Keratinocyte (primary cell): Measurements from ENCODE around the gene RAB7B. TPM values are rescaled to one million over a fixed set of nuclear protein-coding genes. Genes with fewer than 3 reads are reported as not detected.

Experiments
- DNase-seq: peaks from one replicate; pipeline ENCODE4 v3.0.0-alpha.2; 2011; ENCODE audit warnings: low read depth, missing footprints, low spot score
- FAIRE-seq: peaks from 2 replicates; lab custom pipeline; 2011; peaks lifted over from hg19 to GRCh38; lab: Jason Lieb, UNC
- H2AFZ ChIP-seq: 2 replicates; pipeline ENCODE4 v1.6.0; 2012; ENCODE audit warnings: low read length, control low read depth, inconsistent platforms; ENCODE audit not compliant: control insufficient read depth
- H3K27ac ChIP-seq: 2 replicates; pipeline ENCODE4 v1.5.1; 2011; ENCODE audit warnings: low read length; ENCODE audit not compliant: control insufficient read depth, insufficient read depth
- H3K27me3 ChIP-seq: 3 replicates; pipeline ENCODE4 v1.6.0; 2011; ENCODE audit warnings: low read length; ENCODE audit not compliant: control insufficient read depth, insufficient read depth; ENCODE audit errors: extremely low read depth
- H3K36me3 ChIP-seq, 2 experiments: 2 replicates in 1 of 2; 3 replicates in 1 of 2; pipeline ENCODE4 v1.5.1; 2011; ENCODE audit warnings: low read length in 2 of 2, mild to moderate bottlenecking in 1 of 2; ENCODE audit not compliant: control insufficient read depth in 2 of 2, insufficient read depth in 2 of 2; ENCODE audit errors: extremely low read depth in 1 of 2
- H3K4me1 ChIP-seq: 3 replicates; pipeline ENCODE4 v1.5.1; 2011; ENCODE audit warnings: low read length; ENCODE audit not compliant: control insufficient read depth, insufficient read depth; ENCODE audit errors: extremely low read depth
- H3K4me2 ChIP-seq: 3 replicates; pipeline ENCODE4 v1.6.0; 2011; ENCODE audit warnings: low read depth, low read length; ENCODE audit not compliant: control insufficient read depth, insufficient read depth; ENCODE audit errors: extremely low read depth
- H3K4me3 ChIP-seq, 3 experiments: fragments of 200-600 bp in 1 of 3; sonication (generic) in 1 of 3; 2 replicates in 2 of 3; 3 replicates in 1 of 3; pipeline ENCODE4 v1.5.1; 2011 to 2016; ENCODE audit warnings: low read length in 3 of 3, mild to moderate bottlenecking in 3 of 3, control low read depth in 2 of 3, inconsistent platforms in 1 of 3, low read depth in 1 of 3, mixed read lengths in 1 of 3, mixed run types in 1 of 3, moderate library complexity in 1 of 3; ENCODE audit not compliant: control insufficient read depth in 2 of 3, insufficient read depth in 2 of 3; ENCODE audit errors: extremely low read depth in 1 of 3
- H3K79me2 ChIP-seq: 2 replicates; pipeline ENCODE4 v1.6.0; 2012; ENCODE audit warnings: low read length; ENCODE audit not compliant: control insufficient read depth, insufficient read depth
- H3K9ac ChIP-seq: 3 replicates; pipeline ENCODE4 v1.6.0; 2011; ENCODE audit warnings: low read length; ENCODE audit not compliant: control insufficient read depth, insufficient read depth; ENCODE audit errors: extremely low read depth
- H3K9me1 ChIP-seq: 3 replicates; pipeline ENCODE4 v1.6.0; 2011; ENCODE audit warnings: low read length; ENCODE audit not compliant: control insufficient read depth, insufficient read depth; ENCODE audit errors: extremely low read depth
- H3K9me3 ChIP-seq: 2 replicates; pipeline ENCODE4 v1.5.1; 2012; ENCODE audit warnings: low read depth, low read length; ENCODE audit not compliant: control insufficient read depth
- H4K20me1 ChIP-seq: 3 replicates; pipeline ENCODE4 v1.6.0; 2011; ENCODE audit warnings: low read length; ENCODE audit not compliant: control insufficient read depth, insufficient read depth; ENCODE audit errors: extremely low read depth
- CTCF ChIP-seq, 3 experiments: IDR thresholded peaks in 1 of 3; conservative IDR thresholded peaks in 1 of 3; optimal IDR thresholded peaks in 1 of 3; 2 replicates in 2 of 3; 3 replicates in 1 of 3; pipeline versions ENCODE3 to v1.5.1; 2011; ENCODE audit warnings: low read length in 3 of 3, mild to moderate bottlenecking in 3 of 3, moderate library complexity in 2 of 3, control low read depth in 1 of 3, inconsistent platforms in 1 of 3; ENCODE audit not compliant: insufficient read depth in 2 of 3; ENCODE audit errors: extremely low read depth in 1 of 3
- EZH2 ChIP-seq: IDR thresholded peaks from one replicate; pipeline ENCODE4 v1.6.1; 2012; ENCODE audit warnings: inconsistent platforms, mild to moderate bottlenecking, low read length, moderate library complexity
- dilution Hi-C: fragments of 300-500 bp; cut with MboI; formaldehyde crosslinking; loops from one replicate; pipeline ENCODE4 v1.7.0; 2020; ENCODE audit warnings: low sequenced_read_pairs; ENCODE audit not compliant: extremely low pct_ligation_motif_present
- polyA plus RNA-seq, 5 experiments: library from polyadenylated mRNA; depleted of rRNA in 3 of 5; stranded (reverse) in 3 of 5; stranded (forward) in 1 of 5; unstranded in 1 of 5; fragments of >200 nt; gene quantifications; 1 replicate in 1 of 5; 2 replicates in 3 of 5; 3 replicates in 1 of 5; pipeline versions ENCODE4 v1.2.1 to v1.2.3, GENCODE V29; 2011 to 2012; ENCODE audit warnings: missing spikeins in 2 of 5, low read depth in 1 of 5, low replicate concordance in 1 of 5

RAB7B gene
- polyA plus RNA-seq, 1 donor (not counting 4 experiments of a cell fraction or from before 2014, with no cell fraction given) = 47.8 TPM

DNA sequence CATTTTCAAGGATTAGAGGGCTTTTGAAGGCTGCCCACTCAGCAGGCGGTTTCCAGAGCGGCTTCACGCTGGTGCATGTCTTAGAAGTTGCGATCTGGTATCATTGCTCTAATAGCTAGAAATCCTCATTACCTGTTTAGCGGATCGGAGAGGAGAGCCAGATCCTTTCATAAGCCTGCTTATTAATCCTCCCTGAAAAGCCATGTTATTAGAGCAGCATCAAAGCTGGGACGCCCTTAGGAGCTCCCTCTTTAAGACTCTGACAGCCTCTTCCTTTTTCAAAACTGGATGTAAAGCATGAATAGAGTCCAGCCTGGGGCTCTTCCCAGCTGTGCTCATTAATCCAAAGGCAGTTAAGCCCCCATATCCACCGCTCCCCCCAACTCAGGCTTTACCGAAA is 34.4 kb upstream of the RAB7B start:
- Histone ChIP-seq H4K20me1 (no peaks in the 10 kb centered on the region), H3K4me2 (no peak overlapping the region)
- FAIRE-seq = no peak

GRCh38 chr1:206036663-206037455 is 33.7 kb upstream of the RAB7B start:
- DNase-seq (no peak), FAIRE-seq (no peak)
- Histone ChIP-seq H3K4me2 (no peak overlapping the region), H3K9me1 (no peaks in the 10 kb centered on the region), H3K36me3 (no peaks in the 10 kb centered on the region), H3K79me2 (no peaks in the 10 kb centered on the region), H3K4me3 (no peak overlapping the region), H3K27me3 (no peaks in the 10 kb centered on the region), H3K9ac (no peak overlapping the region), H4K20me1 (no peaks in the 10 kb centered on the region), H3K27ac (no peak overlapping the region), H2AFZ (no peak overlapping the region), H3K9me3 (no peaks in the 10 kb centered on the region), H3K4me1 (peaks cover 8% of the 10 kb centered on the region)
- dilution Hi-C loops = no loop called here
- TF ChIP-seq EZH2 = no peak
- TF ChIP-seq CTCF (optimal IDR thresholded peaks at IDR 0.05 in 1 of 3, IDR thresholded peaks at IDR 0.05 in 1 of 3, conservative IDR thresholded peaks at IDR 0.05 in 1 of 3; ENCODE audit: extremely low read depth in 1 of 3, insufficient read depth in 2 of 3, low read length in 3 of 3) = no peak

More for the DNA sequence above, 34.4 kb upstream of the RAB7B start:
- Histone ChIP-seq H2AFZ (no peak overlapping the region), H3K4me1 (peaks cover 10% of the 10 kb centered on the region), H3K9me3 (no peaks in the 10 kb centered on the region), H3K36me3 (no peaks in the 10 kb centered on the region), H3K79me2 (no peaks in the 10 kb centered on the region), H3K27ac (no peak overlapping the region), H3K9ac (no peak overlapping the region), H3K4me3 (no peak overlapping the region), H3K27me3 (no peaks in the 10 kb centered on the region), H3K9me1 (no peaks in the 10 kb centered on the region)
- TF ChIP-seq CTCF (optimal IDR thresholded peaks at IDR 0.05 in 1 of 3, IDR thresholded peaks at IDR 0.05 in 1 of 3, conservative IDR thresholded peaks at IDR 0.05 in 1 of 3; ENCODE audit: extremely low read depth in 1 of 3, insufficient read depth in 2 of 3, low read length in 3 of 3) (no peak), EZH2 (no peak)
- dilution Hi-C loops = no loop called here
- DNase-seq = no peak
